ENCODE data around the gene DLX4. TPM values are rescaled to one million over a fixed set of nuclear protein-coding genes. Genes with fewer than 3 reads are reported as not detected.

Gene DLX4
- total and polyA plus RNA-seq, 2 experiments from 2014 or later, result 0.60 to 1.3 TPM

GRCh38 chr17:49969795-49970389, 902 bp downstream of the DLX4 start:
- no peaks in the 10 kb centered on the region for H3K9me3 ChIP-seq (ENCODE audit: low read depth)
- TF ChIP-seq CTCF (IDR thresholded peaks at IDR 0.05; ENCODE audit: low read depth, low read length), result no peak
- peaks cover 4% of the 10 kb centered on the region for H3K4me1 ChIP-seq (ENCODE audit: low read depth)
- H3K4me3 ChIP-seq, result no peak overlapping the region
- no peak overlapping the region for H3K27ac ChIP-seq
- no peaks in the 10 kb centered on the region for H3K36me3 ChIP-seq
- DNase-seq (ENCODE audit: low read depth in 1 of 2, low spot score in 1 of 2), result no peak
- peaks cover 100% of the 10 kb centered on the region for H3K27me3 ChIP-seq

GRCh38 chr17:49970498-49970897, 1.5 kb downstream of the DLX4 start:
- H3K4me3 ChIP-seq, result no peak overlapping the region
- H3K27me3 ChIP-seq, result peaks cover 100% of the 10 kb centered on the region
- no peak overlapping the region for H3K27ac ChIP-seq
- peaks cover 4% of the 10 kb centered on the region for H3K4me1 ChIP-seq (ENCODE audit: low read depth)
- no peak for DNase-seq (ENCODE audit: low read depth in 1 of 2, low spot score in 1 of 2)
- no peaks in the 10 kb centered on the region for H3K9me3 ChIP-seq (ENCODE audit: low read depth)
- H3K36me3 ChIP-seq, result no peaks in the 10 kb centered on the region
- TF ChIP-seq CTCF (IDR thresholded peaks at IDR 0.05; ENCODE audit: low read depth, low read length), result no peak

GRCh38 chr17:49971199-49971847, 2.3 kb downstream of the DLX4 start:
- Histone ChIP-seq H3K4me3 (no peak overlapping the region), H3K27ac (no peak overlapping the region), H3K4me1 (ENCODE audit: low read depth) (peaks cover 4% of the 10 kb centered on the region), H3K27me3 (peaks cover 100% of the 10 kb centered on the region), H3K9me3 (ENCODE audit: low read depth) (no peaks in the 10 kb centered on the region), H3K36me3 (no peaks in the 10 kb centered on the region)
- DNase-seq (ENCODE audit: low read depth in 1 of 2, low spot score in 1 of 2), result no peak
- TF ChIP-seq CTCF (IDR thresholded peaks at IDR 0.05; ENCODE audit: low read depth, low read length), result no peak

- H3K27me3 ChIP-seq, result peaks cover 98% of the 10 kb centered on the region
- no peaks in the 10 kb centered on the region for H3K9me3 ChIP-seq (ENCODE audit: low read depth)
- peak overlapping the region; percentile 11 for H3K4me3 ChIP-seq
- no peaks in the 10 kb centered on the region for H3K36me3 ChIP-seq
- no peak for TF ChIP-seq CTCF (IDR thresholded peaks at IDR 0.05; ENCODE audit: low read depth, low read length)
- peaks cover 4% of the 10 kb centered on the region for H3K4me1 ChIP-seq (ENCODE audit: low read depth)
- H3K27ac ChIP-seq, result no peak overlapping the region
- peak; percentile 23 to 29 for DNase-seq (ENCODE audit: low read depth in 1 of 2, low spot score in 1 of 2)
Observed at GRCh38 chr17:49971848-49972485, 3.0 kb downstream of the DLX4 start.

- Histone ChIP-seq H3K36me3 (no peaks in the 10 kb centered on the region), H3K9me3 (ENCODE audit: low read depth) (no peaks in the 10 kb centered on the region), H3K4me3 (peak overlapping the region; percentile 11), H3K27ac (no peak overlapping the region), H3K27me3 (peaks cover 98% of the 10 kb centered on the region), H3K4me1 (ENCODE audit: low read depth) (peaks cover 4% of the 10 kb centered on the region)
- DNase-seq (ENCODE audit: low read depth in 1 of 2, low spot score in 1 of 2), result no peak
- TF ChIP-seq CTCF (IDR thresholded peaks at IDR 0.05; ENCODE audit: low read depth, low read length), result no peak
Observed at GRCh38 chr17:49972486-49973270, 3.7 kb downstream of the DLX4 start.
